Spleen (tissue), 11 donors: ENCODE measurements around the gene GATD1. TPM values are rescaled to one million over a fixed set of nuclear protein-coding genes. Genes with fewer than 3 reads are reported as not detected.

Experiments
- DNase-seq: peaks from one replicate; pipeline ENCODE4 v3.0.0-alpha.2; 2020
- H3K27ac ChIP-seq, 8 donors: fragments of 200-600 bp; sonication (generic) in 7 of 8; 1 replicate in 4 of 8; 2 replicates in 4 of 8; pipeline versions ENCODE4 v1.5.0 to v1.8.0; 2016 to 2021; ENCODE audit warnings: inconsistent platforms in 4 of 8, mild to moderate bottlenecking in 4 of 8, moderate library complexity in 1 of 8
- H3K27me3 ChIP-seq, 7 donors: fragments of 200-600 bp; sonication (generic) in 6 of 7; replicated peaks in 1 of 7; 1 replicate in 4 of 7; 2 replicates in 3 of 7; pipeline versions ENCODE4 v1.5.0 to v1.8.0; 2016 to 2021; ENCODE audit warnings: inconsistent platforms in 3 of 7, mild to moderate bottlenecking in 1 of 7
- H3K36me3 ChIP-seq, 6 donors: fragments of 200-600 bp; sonication (generic) in 5 of 6; 1 replicate in 4 of 6; 2 replicates in 2 of 6; pipeline versions ENCODE4 v1.5.0 to v1.8.0; 2016 to 2021; ENCODE audit warnings: inconsistent platforms in 2 of 6
- H3K4me1 ChIP-seq, 6 donors: fragments of 200-600 bp; sonication (generic) in 5 of 6; 1 replicate in 3 of 6; 2 replicates in 3 of 6; pipeline versions ENCODE4 v1.5.0 to v1.8.0; 2016 to 2021; ENCODE audit warnings: inconsistent platforms in 3 of 6
- H3K4me3 ChIP-seq, 8 donors: fragments of 200-600 bp; sonication (generic) in 7 of 8; 1 replicate in 4 of 8; 2 replicates in 4 of 8; pipeline versions ENCODE4 v1.5.0 to v1.8.0; 2016 to 2021; ENCODE audit warnings: inconsistent platforms in 4 of 8, mild to moderate bottlenecking in 4 of 8, moderate library complexity in 2 of 8
- H3K9me3 ChIP-seq, 8 donors: fragments of 200-600 bp; sonication (generic) in 7 of 8; 1 replicate in 4 of 8; 2 replicates in 4 of 8; pipeline versions ENCODE4 v1.5.0 to v1.8.0; 2016 to 2021; ENCODE audit warnings: inconsistent platforms in 4 of 8
- CTCF ChIP-seq, 11 experiments: fragments of 200-600 bp in 7 of 11; fragments of 450-650 bp in 4 of 11; sonication (generic) in 4 of 11; IDR thresholded peaks in 8 of 11; conservative IDR thresholded peaks in 3 of 11; 1 replicate in 7 of 11; 2 replicates in 4 of 11; pipeline versions ENCODE4 v1.4.0 to v1.8.0; 2016 to 2021; ENCODE audit warnings: antibody characterized with exemption in 11 of 11, inconsistent platforms in 4 of 11, mild to moderate bottlenecking in 1 of 11
- POLR2A ChIP-seq, 3 donors: fragments of 450-650 bp; IDR thresholded peaks; one replicate each; pipeline ENCODE4 v1.5.1; 2017; ENCODE audit warnings: antibody characterized with exemption in 3 of 3, mild to moderate bottlenecking in 1 of 3
- POLR2AphosphoS5 ChIP-seq, 3 donors: sonication (generic); formaldehyde crosslinking; IDR thresholded peaks; one replicate each; pipeline ENCODE4 v1.5.1; 2017; ENCODE audit warnings: antibody characterized with exemption in 3 of 3
- WGBS, 5 donors: extraction: QIAGEN DNeasy Blood & Tissue Kit in 3 of 5; methylation state at CpG; one replicate each; pipeline versions ENCODE4 v1.1.5 to v1.1.7; 2013 to 2018; 5-methylcytosine and 5-hydroxymethylcytosine counted together
- intact Hi-C: fragments of 100-400 bp; cut with DNase I; formaldehyde crosslinking; loops from one replicate; pipeline ENCODE4 v1.15.0; 2023; ENCODE audit warnings: low total_unique reads
- polyA plus RNA-seq, 3 donors: library from polyadenylated mRNA; stranded (reverse); fragments of 200-250 nt; gene quantifications; one replicate each; pipeline ENCODE4 v1.2.1, GENCODE V29; 2013
- total RNA-seq, 7 donors: library from RNA; depleted of rRNA in 3 of 7; stranded (reverse); fragments of >200 nt in 3 of 7; fragmentation: NEBNext Ultra II Directional in 4 of 7; extraction: Animal tissue kit (Norgen Biotek cat#: 25700) in 4 of 7; gene quantifications; one replicate each; pipeline versions ENCODE4 v1.1.0 to v1.2.1, GENCODE V29; 2016 to 2021
- donor health status: healthy with polysubstance abuse.
- donor health status: DM: no; HTN: no; CAD: no; lungs with moderate emphysema.
- donor health status: DM: no; HTN: no; CAD: no.
- donor health status: Bipolar disorder and iron deficiency.
- donor health status: healthy.
- donor health status: DM: no; HTN: no; CAD: no.
- donor health status: DM: yes; HTN: yes; CAD: no.

The GATD1 gene
- total and polyA plus RNA-seq, 10 donors, result 13.9 to 56.4 (median 35.9) TPM

DNA sequence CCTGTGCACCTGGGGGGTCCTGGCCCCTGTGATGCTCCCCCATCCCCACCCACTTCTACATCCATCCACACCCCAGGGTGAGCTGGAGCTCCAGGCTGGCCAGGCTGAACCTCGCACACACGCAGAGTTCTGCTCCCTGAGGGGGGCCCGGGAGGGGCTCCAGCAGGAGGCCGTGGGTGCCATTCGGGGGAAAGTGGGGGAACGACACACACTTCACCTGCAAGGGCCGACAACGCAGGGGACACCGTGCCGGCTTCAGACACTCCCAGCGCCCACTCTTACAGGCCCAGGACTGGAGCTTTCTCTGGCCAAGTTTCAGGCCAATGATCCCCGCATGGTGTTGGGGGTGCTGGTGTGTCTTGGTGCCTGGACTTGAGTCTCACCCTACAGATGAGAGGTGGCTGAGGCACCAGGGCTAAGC, 50.0 kb downstream of the GATD1 start:
- TF ChIP-seq POLR2A (IDR thresholded peaks at IDR 0.05) (no peak), POLR2AphosphoS5 (IDR thresholded peaks at IDR 0.05) (no peak), CTCF (IDR thresholded peaks at IDR 0.05 in 8 of 11, conservative IDR thresholded peaks at IDR 0.05 in 3 of 11) (no peak)
- 91 to 96% (median 93%) methylated on average over 12 of the region's 12 CpGs for WGBS, 5 donors
- peak overlapping the region in 1 of 8 donors; percentile 69 for H3K4me3 ChIP-seq
- H3K27ac ChIP-seq, result peak overlapping the region in 2 of 8 donors; percentile 60 to 73
- no peaks in the 10 kb centered on the region for H3K36me3 ChIP-seq
- DNase-seq, result no peak
- intact Hi-C loops, result loop anchor here (10.0 kb wide), 1 partner anchor 172 kb away; no protein-coding TSS in a partner anchor
- H3K27me3 ChIP-seq, result peaks cover 0 to 63% (median 15%) of the 10 kb centered on the region in 7 donors
- no peaks in the 10 kb centered on the region for H3K9me3 ChIP-seq
- peaks cover 25 to 69% (median 42%) of the 10 kb centered on the region in 6 donors for H3K4me1 ChIP-seq

GRCh38 chr11:726278-727220, 50.7 kb downstream of the GATD1 start:
- H3K4me1 ChIP-seq, result peaks cover 32 to 76% (median 49%) of the 10 kb centered on the region in 6 donors
- H3K36me3 ChIP-seq, result no peaks in the 10 kb centered on the region
- peak overlapping the region in 6 of 8 donors; percentile 20 to 73 (median 54) for H3K27ac ChIP-seq
- TF ChIP-seq POLR2AphosphoS5 (IDR thresholded peaks at IDR 0.05), result peak; percentile 45 to 74 (median 60)
- TF ChIP-seq CTCF (IDR thresholded peaks at IDR 0.05 in 8 of 11, conservative IDR thresholded peaks at IDR 0.05 in 3 of 11), result no peak
- peak overlapping the region; percentile 21 to 69 (median 37) for H3K4me3 ChIP-seq
- peak; percentile 94 for DNase-seq
- H3K9me3 ChIP-seq, result no peaks in the 10 kb centered on the region
- H3K27me3 ChIP-seq, result peaks cover 0 to 70% (median 22%) of the 10 kb centered on the region in 7 donors
- intact Hi-C loops, result loop anchor here (10.0 kb wide), 1 partner anchor 172 kb away; no protein-coding TSS in a partner anchor
- WGBS, 5 donors, result 10 to 42% (median 14%) methylated on average over 13 to 61 of the region's 61 CpGs

- H3K4me1 ChIP-seq, result peaks cover 38 to 85% (median 57%) of the 10 kb centered on the region in 6 donors
- intact Hi-C loops, result loop anchor here (10.0 kb wide), 1 partner anchor 171 kb away; no protein-coding TSS in a partner anchor
Observed at GRCh38 chr11:725624-726202, 51.6 kb downstream of the GATD1 start.

More at GRCh38 chr11:725624-726202, 51.6 kb downstream of the GATD1 start:
- WGBS, 5 donors, result 2 to 7% (median 2%) methylated on average over 28 to 53 of the region's 53 CpGs
- no peaks in the 10 kb centered on the region for H3K9me3 ChIP-seq
- H3K27ac ChIP-seq, result peak overlapping the region in 6 of 8 donors; percentile 20 to 73 (median 54)
- peak in 1 of 3 donors; percentile 2 for TF ChIP-seq POLR2AphosphoS5 (IDR thresholded peaks at IDR 0.05)
- TF ChIP-seq CTCF (IDR thresholded peaks at IDR 0.05 in 8 of 11, conservative IDR thresholded peaks at IDR 0.05 in 3 of 11), result no peak
- DNase-seq, result peak; percentile 81
- H3K36me3 ChIP-seq, result no peaks in the 10 kb centered on the region
- H3K27me3 ChIP-seq, result peaks cover 0 to 79% (median 30%) of the 10 kb centered on the region in 7 donors
- H3K4me3 ChIP-seq, result peak overlapping the region; percentile 21 to 69 (median 37)
